Nephron (organoid): ENCODE data around the gene SP2.

ENCODE experiments used
- H3K27ac Mint-ChIP-seq, 3 experiments: 2 replicates each; pipeline ENCODE4 v1.8.0; 2020; ENCODE audit warnings: mixed read lengths in 3 of 3, mild to moderate bottlenecking in 2 of 3, moderate library complexity in 1 of 3
- H3K27me3 Mint-ChIP-seq: 2 replicates; pipeline ENCODE4 v1.8.0; 2021; ENCODE audit warnings: low read depth, mild to moderate bottlenecking, moderate library complexity, mixed read lengths
- H3K36me3 Mint-ChIP-seq: 2 replicates; pipeline ENCODE4 v1.8.0; 2020; ENCODE audit warnings: low read depth, mixed read lengths
- H3K4me1 Mint-ChIP-seq: 2 replicates; pipeline ENCODE4 v1.8.0; 2020; ENCODE audit warnings: mixed read lengths
- H3K4me3 Mint-ChIP-seq, 3 experiments: 2 replicates each; pipeline ENCODE4 v1.8.0; 2020; ENCODE audit warnings: mild to moderate bottlenecking in 3 of 3, mixed read lengths in 3 of 3, moderate library complexity in 2 of 3
- H3K9me3 Mint-ChIP-seq: 2 replicates; pipeline ENCODE4 v1.8.0; 2020; ENCODE audit warnings: mixed read lengths
- CTCF ChIP-seq, 3 experiments: fragments of 200-600 bp; sonication (generic); IDR thresholded peaks; one replicate each; pipeline ENCODE4 v1.5.0; 2021; ENCODE audit warnings: antibody characterized with exemption in 3 of 3; ENCODE audit not compliant: unreplicated experiment in 3 of 3

Gene SP2

DNA sequence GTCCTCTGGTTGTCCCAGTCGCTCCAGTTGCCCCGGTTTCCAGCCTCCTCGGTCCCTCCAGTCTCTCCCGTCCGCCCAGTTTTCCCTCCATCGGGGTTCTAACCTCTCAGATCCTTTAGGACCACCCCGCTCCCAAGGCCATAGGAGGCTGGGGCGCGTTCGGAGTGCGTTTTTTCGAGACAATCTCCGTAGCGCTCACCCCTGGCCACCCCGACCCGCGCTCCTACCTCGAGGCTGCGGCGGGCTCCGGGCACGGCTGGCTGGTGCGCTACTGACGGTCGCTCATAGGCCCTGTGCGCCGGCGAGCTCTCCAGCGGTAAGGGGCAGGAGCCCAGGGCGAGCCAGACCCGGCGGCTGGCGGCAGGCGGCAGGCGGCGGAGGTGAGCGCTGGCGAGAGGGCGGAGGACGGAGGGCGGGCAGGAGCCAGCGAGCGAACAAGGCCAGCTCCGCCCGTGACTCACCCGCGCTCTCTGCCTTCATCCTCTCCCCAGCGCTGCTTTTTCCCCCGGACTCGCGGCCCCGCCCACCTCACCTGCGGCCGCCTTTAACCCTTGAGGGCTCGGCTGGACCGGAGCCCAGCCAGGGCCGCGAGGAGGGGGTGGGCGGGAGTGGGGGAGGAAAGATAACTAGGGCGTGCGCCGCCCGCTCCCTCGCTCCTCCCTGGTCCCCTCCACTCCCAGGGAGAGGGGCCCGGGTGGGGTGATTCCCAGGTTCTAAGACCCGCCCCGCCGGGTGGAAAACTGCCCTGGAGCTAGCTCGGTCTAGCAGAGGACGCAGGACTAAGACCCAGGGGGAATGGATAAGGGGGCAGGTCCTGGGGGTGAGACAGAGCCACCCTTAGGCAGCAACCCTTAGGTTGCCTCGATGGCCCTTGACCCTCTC, 45.1 kb upstream of the SP2 start, which contains the start of gene SP6:
SP6 (minus strand) TSS at position 472 of the 882 bp plus-strand sequence. CDS start 2,734 bp downstream, outside the sequence.
- Mint-ChIP-seq H3K4me1 (peaks cover 23% of the 10 kb centered on the region), H3K4me3 (peak within 1 kb of the TSS; percentile 72 to 80 (median 79)), H3K36me3 (no peaks in the 10 kb centered on the region), H3K9me3 (no peaks in the 10 kb centered on the region), H3K27ac (no peak within 1 kb of the TSS), H3K27me3 (peaks cover 99% of the 10 kb centered on the region)
- TF ChIP-seq CTCF (IDR thresholded peaks at IDR 0.05; ENCODE audit: unreplicated experiment in 3 of 3): no peak

DNA sequence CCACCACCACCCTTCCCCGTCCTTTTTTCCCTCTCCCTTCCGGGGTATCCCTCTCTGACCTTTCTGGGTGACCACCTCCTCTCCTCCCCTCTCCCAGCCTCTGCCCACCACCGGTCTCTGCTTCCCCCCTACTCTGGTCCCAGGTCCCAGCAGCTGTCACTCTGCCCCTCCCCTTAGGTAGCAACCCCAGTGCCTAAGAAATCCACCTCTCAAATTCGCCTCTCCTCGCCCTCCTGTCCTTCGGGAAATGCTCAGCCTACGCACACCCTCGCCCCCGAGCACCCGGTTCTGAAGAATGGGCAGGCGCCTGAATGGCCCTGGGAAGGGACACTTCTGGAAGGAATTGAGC, 44.3 kb upstream of the SP2 start:
- H3K27me3 Mint-ChIP-seq: peaks cover 99% of the 10 kb centered on the region
- peak overlapping the region; percentile 71 to 78 (median 74) for H3K4me3 Mint-ChIP-seq
- no peak overlapping the region for H3K27ac Mint-ChIP-seq
- H3K4me1 Mint-ChIP-seq: peaks cover 16% of the 10 kb centered on the region
- no peak for TF ChIP-seq CTCF (IDR thresholded peaks at IDR 0.05; ENCODE audit: unreplicated experiment in 3 of 3)
- H3K36me3 Mint-ChIP-seq: no peaks in the 10 kb centered on the region
- H3K9me3 Mint-ChIP-seq: no peaks in the 10 kb centered on the region

- no peaks in the 10 kb centered on the region for H3K36me3 Mint-ChIP-seq
- H3K4me3 Mint-ChIP-seq: peak overlapping the region; percentile 71 to 78 (median 74)
- no peaks in the 10 kb centered on the region for H3K9me3 Mint-ChIP-seq
- H3K27ac Mint-ChIP-seq: peak overlapping the region in 1 of 3 experiments; percentile 28
- peaks cover 16% of the 10 kb centered on the region for H3K4me1 Mint-ChIP-seq
- TF ChIP-seq CTCF (IDR thresholded peaks at IDR 0.05; ENCODE audit: unreplicated experiment in 3 of 3): no peak
- H3K27me3 Mint-ChIP-seq: peaks cover 98% of the 10 kb centered on the region
Observed at GRCh38 chr17:47852113-47852949, 43.7 kb upstream of the SP2 start.

DNA sequence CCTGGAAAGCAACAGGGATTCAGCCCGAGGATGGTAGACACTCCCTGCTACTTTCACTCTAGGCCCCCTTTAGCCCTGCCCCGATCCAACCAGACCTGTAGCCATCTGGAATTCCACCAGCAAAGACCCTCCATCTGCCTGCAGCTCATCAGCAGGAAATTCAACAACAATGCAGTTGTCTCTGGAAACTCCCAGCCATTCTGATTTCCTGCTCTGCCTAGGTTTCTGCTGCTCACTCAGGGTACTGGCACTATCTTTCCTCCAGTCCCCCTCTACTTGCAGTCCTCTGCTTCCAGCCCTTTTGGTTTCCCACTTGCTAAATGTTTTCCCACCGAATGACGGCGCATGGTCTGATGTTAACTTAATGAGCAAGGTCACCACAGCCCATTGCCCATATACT, 42.4 kb upstream of the SP2 start:
- Mint-ChIP-seq H3K36me3 (no peaks in the 10 kb centered on the region), H3K27me3 (peaks cover 94% of the 10 kb centered on the region), H3K27ac (peak overlapping the region in 1 of 3 experiments; percentile 7), H3K9me3 (no peaks in the 10 kb centered on the region), H3K4me1 (peaks cover 16% of the 10 kb centered on the region), H3K4me3 (peak overlapping the region; percentile 22 to 31 (median 26))
- no peak for TF ChIP-seq CTCF (IDR thresholded peaks at IDR 0.05; ENCODE audit: unreplicated experiment in 3 of 3)

DNA sequence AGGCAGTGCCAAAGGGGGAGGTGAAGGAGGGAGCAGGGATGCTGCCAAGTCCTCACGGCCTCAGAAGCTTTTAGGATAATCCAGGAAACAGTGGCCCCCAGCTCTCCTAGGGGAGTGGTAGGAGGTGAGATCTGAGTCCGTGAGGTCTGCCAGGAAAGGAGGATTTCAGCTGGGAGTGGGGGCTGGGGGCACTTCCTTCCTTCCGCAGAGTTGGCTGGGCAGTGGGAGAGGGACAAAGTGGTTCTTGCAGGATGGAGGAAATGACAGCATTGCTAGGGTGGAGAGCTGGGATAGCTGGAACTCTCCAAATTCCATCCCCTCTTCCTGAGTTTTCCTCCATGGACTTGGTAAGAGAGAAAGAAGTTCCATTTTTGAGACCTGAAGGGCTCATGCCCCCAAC, 40.3 kb upstream of the SP2 start:
- Mint-ChIP-seq H3K9me3 (no peaks in the 10 kb centered on the region), H3K4me3 (peak overlapping the region in 1 of 3 experiments; percentile 13), H3K36me3 (peaks cover 4% of the 10 kb centered on the region), H3K4me1 (peaks cover 16% of the 10 kb centered on the region), H3K27ac (no peak overlapping the region), H3K27me3 (peaks cover 89% of the 10 kb centered on the region)
- TF ChIP-seq CTCF (IDR thresholded peaks at IDR 0.05; ENCODE audit: unreplicated experiment in 3 of 3): no peak
